ENCODE results near the gene CSF2RB.

Gene CSF2RB

GRCh38 chr22:36892292-36892691 is 21.1 kb upstream of the CSF2RB start:
- no peak for DNase-seq

GRCh38 chr22:36893262-36893661 is 20.2 kb upstream of the CSF2RB start:
- no peak for DNase-seq

- DNase-seq: no peak
Observed at GRCh38 chr22:36894266-36894665, 19.2 kb upstream of the CSF2RB start.

GRCh38 chr22:36897611-36898010 is 15.8 kb upstream of the CSF2RB start:
- DNase-seq: no peak

GRCh38 chr22:36898690-36899089 is 14.7 kb upstream of the CSF2RB start:
- DNase-seq: no peak

- DNase-seq: no peak
Observed at GRCh38 chr22:36899498-36899897, 13.9 kb upstream of the CSF2RB start.

GRCh38 chr22:36900225-36900624 is 13.2 kb upstream of the CSF2RB start:
- DNase-seq: no peak

- DNase-seq: no peak
Observed at GRCh38 chr22:36900880-36901279, 12.5 kb upstream of the CSF2RB start.

GRCh38 chr22:36901411-36902142 is 11.9 kb upstream of the CSF2RB start:
- no peak for DNase-seq

- no peak for DNase-seq
Observed at GRCh38 chr22:36902143-36902926, 11.1 kb upstream of the CSF2RB start.

GRCh38 chr22:36904260-36904880 is 9.1 kb upstream of the CSF2RB start:
- DNase-seq: no peak

GRCh38 chr22:36907253-36908195 is 5.9 kb upstream of the CSF2RB start:
- DNase-seq: no peak

- DNase-seq: no peak
Observed at GRCh38 chr22:36910461-36910860, 3.0 kb upstream of the CSF2RB start.

- no peak for DNase-seq
Observed at GRCh38 chr22:36911887-36912661, 1.4 kb upstream of the CSF2RB start.

- no peak for DNase-seq
Observed at GRCh38 chr22:36912694-36913426, 568 bp upstream of the CSF2RB start.

- peak; percentile 86 for DNase-seq
Observed at GRCh38 chr22:36914390-36914752, 943 bp downstream of the CSF2RB start.

- DNase-seq: no peak
Observed at GRCh38 chr22:36916034-36916433, 2.6 kb downstream of the CSF2RB start.

- DNase-seq: no peak
Observed at GRCh38 chr22:36918586-36919284, 5.3 kb downstream of the CSF2RB start.

GRCh38 chr22:36921309-36922104 is 8.1 kb downstream of the CSF2RB start:
- DNase-seq: no peak

- DNase-seq: no peak
Observed at GRCh38 chr22:36922105-36922608, 8.7 kb downstream of the CSF2RB start.

All from RPMI8226 (cell line).